ENCODE results near the gene CTDSPL.

CTDSPL gene

DNA sequence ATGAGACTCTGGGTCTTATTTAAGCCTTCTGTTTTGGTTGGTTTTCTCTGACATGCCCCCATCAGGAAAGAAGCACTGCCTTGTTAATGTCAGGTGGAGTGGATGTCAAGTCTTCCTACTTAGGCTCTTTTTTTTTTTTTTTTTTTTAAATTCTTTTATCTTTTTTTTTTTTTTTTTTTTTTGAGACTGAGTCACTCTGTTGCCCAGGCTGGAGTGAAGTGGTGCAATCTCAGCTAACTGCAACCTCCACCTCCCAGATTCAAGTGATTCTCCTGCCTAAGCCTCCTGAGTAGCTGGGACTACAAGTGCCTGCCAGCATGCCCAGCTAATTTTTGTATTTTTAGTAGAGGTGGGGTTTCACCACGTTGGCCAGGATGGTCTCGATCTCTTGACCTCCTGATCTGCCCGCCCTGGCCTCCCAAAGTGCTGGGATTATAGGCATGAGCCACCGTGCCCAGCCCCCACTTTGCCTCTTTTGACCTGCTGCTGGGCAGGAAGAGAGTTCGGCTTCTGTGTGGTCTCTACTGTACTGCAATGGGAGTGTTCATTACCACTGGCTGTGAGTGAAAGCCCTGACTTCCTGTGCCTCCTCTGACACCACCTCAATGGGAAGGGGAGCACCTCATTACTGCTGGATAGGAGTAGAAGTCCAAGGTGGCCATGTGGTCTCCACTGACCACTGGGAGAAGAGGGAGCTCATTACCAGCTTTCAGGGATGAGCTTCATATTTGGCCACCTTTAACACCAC is 10.9 kb downstream of the CTDSPL start:
- ATAC-seq: no peak
- no peak for TF ChIP-seq ZFP3 (CRISPR knock-in tag; IDR thresholded peaks at IDR 0.05)
- TF ChIP-seq ZNF565 (CRISPR knock-in tag; conservative IDR thresholded peaks at IDR 0.05; ENCODE audit: low read depth): no peak
- TF ChIP-seq, protein P1, sequence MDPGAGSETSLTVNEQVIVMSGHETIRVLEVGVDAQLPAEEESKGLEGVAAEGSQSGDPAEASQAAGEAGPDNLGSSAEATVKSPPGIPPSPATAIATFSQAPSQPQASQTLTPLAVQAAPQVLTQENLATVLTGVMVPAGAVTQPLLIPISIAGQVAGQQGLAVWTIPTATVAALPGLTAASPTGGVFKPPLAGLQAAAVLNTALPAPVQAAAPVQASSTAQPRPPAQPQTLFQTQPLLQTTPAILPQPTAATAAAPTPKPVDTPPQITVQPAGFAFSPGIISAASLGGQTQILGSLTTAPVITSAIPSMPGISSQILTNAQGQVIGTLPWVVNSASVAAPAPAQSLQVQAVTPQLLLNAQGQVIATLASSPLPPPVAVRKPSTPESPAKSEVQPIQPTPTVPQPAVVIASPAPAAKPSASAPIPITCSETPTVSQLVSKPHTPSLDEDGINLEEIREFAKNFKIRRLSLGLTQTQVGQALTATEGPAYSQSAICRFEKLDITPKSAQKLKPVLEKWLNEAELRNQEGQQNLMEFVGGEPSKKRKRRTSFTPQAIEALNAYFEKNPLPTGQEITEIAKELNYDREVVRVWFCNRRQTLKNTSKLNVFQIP (CRISPR knock-in tag; IDR thresholded peaks at IDR 0.05; ENCODE audit: borderline replicate concordance, low read depth): no peak
- TF ChIP-seq, protein P2, sequence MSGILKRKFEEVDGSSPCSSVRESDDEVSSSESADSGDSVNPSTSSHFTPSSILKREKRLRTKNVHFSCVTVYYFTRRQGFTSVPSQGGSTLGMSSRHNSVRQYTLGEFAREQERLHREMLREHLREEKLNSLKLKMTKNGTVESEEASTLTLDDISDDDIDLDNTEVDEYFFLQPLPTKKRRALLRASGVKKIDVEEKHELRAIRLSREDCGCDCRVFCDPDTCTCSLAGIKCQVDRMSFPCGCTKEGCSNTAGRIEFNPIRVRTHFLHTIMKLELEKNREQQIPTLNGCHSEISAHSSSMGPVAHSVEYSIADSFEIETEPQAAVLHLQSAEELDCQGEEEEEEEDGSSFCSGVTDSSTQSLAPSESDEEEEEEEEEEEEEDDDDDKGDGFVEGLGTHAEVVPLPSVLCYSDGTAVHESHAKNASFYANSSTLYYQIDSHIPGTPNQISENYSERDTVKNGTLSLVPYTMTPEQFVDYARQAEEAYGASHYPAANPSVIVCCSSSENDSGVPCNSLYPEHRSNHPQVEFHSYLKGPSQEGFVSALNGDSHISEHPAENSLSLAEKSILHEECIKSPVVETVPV (CRISPR knock-in tag; IDR thresholded peaks at IDR 0.05): no peak

DNA sequence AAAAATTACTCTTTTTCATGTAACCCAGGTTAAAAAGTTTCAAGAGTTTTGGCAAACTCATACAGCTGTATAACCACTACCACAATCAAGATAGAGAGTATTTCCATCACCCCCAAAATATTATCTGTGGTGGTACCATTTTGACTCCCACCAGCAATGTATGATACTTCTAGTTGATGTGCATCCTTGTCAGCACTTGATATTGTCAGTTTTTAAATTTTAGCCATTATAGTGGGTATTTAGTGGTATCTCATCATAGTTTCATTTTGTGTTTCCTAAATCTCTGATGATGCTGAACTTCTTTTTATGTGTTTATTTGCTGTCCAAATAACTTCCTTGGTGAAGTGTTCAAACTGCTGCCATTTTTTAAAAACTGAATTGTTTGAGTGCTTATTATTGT is 14.6 kb downstream of the CTDSPL start:
- ATAC-seq: no peak
- no peak for TF ChIP-seq PPARA (CRISPR knock-in tag; IDR thresholded peaks at IDR 0.05; ENCODE audit: borderline replicate concordance)
- TF ChIP-seq, protein P3, sequence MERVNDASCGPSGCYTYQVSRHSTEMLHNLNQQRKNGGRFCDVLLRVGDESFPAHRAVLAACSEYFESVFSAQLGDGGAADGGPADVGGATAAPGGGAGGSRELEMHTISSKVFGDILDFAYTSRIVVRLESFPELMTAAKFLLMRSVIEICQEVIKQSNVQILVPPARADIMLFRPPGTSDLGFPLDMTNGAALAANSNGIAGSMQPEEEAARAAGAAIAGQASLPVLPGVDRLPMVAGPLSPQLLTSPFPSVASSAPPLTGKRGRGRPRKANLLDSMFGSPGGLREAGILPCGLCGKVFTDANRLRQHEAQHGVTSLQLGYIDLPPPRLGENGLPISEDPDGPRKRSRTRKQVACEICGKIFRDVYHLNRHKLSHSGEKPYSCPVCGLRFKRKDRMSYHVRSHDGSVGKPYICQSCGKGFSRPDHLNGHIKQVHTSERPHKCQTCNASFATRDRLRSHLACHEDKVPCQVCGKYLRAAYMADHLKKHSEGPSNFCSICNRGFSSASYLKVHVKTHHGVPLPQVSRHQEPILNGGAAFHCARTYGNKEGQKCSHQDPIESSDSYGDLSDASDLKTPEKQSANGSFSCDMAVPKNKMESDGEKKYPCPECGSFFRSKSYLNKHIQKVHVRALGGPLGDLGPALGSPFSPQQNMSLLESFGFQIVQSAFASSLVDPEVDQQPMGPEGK (CRISPR knock-in tag; IDR thresholded peaks at IDR 0.05; ENCODE audit: borderline replicate concordance): no peak
- no peak for TF ChIP-seq TCF4 (CRISPR knock-in tag; IDR thresholded peaks at IDR 0.05; ENCODE audit: borderline replicate concordance)
- TF ChIP-seq ZNF565 (CRISPR knock-in tag; conservative IDR thresholded peaks at IDR 0.05; ENCODE audit: low read depth): no peak

DNA sequence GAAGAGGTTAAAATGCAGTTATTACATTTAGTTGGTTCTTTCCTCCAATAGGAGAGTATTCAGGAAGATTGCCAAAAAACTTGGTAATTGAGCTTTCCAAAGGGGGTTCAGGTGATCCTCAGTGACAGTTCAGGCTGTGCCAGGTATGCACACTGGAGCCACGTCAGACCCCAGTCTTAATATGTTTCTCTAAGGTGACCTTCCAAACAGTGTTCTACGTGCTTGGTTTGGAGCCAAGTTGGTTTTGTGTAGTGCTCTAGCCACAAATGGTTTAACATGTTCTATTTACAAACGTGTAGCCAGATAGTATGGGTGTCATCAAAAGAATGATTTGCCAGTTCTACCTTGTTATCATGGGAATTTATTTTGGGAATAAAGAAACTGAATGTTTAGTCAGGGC is 21.0 kb downstream of the CTDSPL start:
- ATAC-seq: no peak
- TF ChIP-seq TCF4 (CRISPR knock-in tag; IDR thresholded peaks at IDR 0.05; ENCODE audit: borderline replicate concordance): no peak
- no peak for TF ChIP-seq TOX (CRISPR knock-in tag; IDR thresholded peaks at IDR 0.05; ENCODE audit: borderline replicate concordance)
- no peak for TF ChIP-seq ESRRG (CRISPR knock-in tag; IDR thresholded peaks at IDR 0.05)
- TF ChIP-seq, protein P3 (CRISPR knock-in tag; IDR thresholded peaks at IDR 0.05; ENCODE audit: borderline replicate concordance): no peak
- TF ChIP-seq, protein P2 (CRISPR knock-in tag; IDR thresholded peaks at IDR 0.05): no peak
- no peak for TF ChIP-seq BACH2 (CRISPR knock-in tag; IDR thresholded peaks at IDR 0.05; ENCODE audit: borderline replicate concordance)
- no peak for TF ChIP-seq ZFP30 (CRISPR knock-in tag; IDR thresholded peaks at IDR 0.05)
- no peak for TF ChIP-seq SNAI2 (CRISPR knock-in tag; IDR thresholded peaks at IDR 0.05)
- TF ChIP-seq, protein P1 (CRISPR knock-in tag; IDR thresholded peaks at IDR 0.05; ENCODE audit: borderline replicate concordance, low read depth): no peak
- TF ChIP-seq GLIS3 (CRISPR knock-in tag; IDR thresholded peaks at IDR 0.05): no peak
- TF ChIP-seq, protein P4, sequence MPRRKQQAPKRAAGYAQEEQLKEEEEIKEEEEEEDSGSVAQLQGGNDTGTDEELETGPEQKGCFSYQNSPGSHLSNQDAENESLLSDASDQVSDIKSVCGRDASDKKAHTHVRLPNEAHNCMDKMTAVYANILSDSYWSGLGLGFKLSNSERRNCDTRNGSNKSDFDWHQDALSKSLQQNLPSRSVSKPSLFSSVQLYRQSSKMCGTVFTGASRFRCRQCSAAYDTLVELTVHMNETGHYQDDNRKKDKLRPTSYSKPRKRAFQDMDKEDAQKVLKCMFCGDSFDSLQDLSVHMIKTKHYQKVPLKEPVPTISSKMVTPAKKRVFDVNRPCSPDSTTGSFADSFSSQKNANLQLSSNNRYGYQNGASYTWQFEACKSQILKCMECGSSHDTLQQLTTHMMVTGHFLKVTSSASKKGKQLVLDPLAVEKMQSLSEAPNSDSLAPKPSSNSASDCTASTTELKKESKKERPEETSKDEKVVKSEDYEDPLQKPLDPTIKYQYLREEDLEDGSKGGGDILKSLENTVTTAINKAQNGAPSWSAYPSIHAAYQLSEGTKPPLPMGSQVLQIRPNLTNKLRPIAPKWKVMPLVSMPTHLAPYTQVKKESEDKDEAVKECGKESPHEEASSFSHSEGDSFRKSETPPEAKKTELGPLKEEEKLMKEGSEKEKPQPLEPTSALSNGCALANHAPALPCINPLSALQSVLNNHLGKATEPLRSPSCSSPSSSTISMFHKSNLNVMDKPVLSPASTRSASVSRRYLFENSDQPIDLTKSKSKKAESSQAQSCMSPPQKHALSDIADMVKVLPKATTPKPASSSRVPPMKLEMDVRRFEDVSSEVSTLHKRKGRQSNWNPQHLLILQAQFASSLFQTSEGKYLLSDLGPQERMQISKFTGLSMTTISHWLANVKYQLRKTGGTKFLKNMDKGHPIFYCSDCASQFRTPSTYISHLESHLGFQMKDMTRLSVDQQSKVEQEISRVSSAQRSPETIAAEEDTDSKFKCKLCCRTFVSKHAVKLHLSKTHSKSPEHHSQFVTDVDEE (CRISPR knock-in tag; IDR thresholded peaks at IDR 0.05): no peak
- no peak for TF ChIP-seq PPARA (CRISPR knock-in tag; IDR thresholded peaks at IDR 0.05; ENCODE audit: borderline replicate concordance)
- TF ChIP-seq ZFP3 (CRISPR knock-in tag; IDR thresholded peaks at IDR 0.05): no peak
- TF ChIP-seq, protein P5, sequence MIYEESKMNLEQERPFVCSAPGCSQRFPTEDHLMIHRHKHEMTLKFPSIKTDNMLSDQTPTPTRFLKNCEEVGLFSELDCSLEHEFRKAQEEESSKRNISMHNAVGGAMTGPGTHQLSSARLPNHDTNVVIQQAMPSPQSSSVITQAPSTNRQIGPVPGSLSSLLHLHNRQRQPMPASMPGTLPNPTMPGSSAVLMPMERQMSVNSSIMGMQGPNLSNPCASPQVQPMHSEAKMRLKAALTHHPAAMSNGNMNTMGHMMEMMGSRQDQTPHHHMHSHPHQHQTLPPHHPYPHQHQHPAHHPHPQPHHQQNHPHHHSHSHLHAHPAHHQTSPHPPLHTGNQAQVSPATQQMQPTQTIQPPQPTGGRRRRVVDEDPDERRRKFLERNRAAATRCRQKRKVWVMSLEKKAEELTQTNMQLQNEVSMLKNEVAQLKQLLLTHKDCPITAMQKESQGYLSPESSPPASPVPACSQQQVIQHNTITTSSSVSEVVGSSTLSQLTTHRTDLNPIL (CRISPR knock-in tag; IDR thresholded peaks at IDR 0.05; ENCODE audit: low read depth): no peak
- TF ChIP-seq ARNTL (CRISPR knock-in tag; IDR thresholded peaks at IDR 0.05; ENCODE audit: borderline replicate concordance, low read depth): no peak

All from SK-N-SH treated with all-trans-retinoic acid at 6 μM for 48 hours (cell line).